Kidney (tissue), 14 donors: Measurements from ENCODE around the gene PRSS50. TPM values are rescaled to one million over a fixed set of nuclear protein-coding genes. Genes with fewer than 3 reads are reported as not detected.
A peak's percentile ranks its signal among the peaks of the same experiment; 100 is the strongest.

ENCODE experiments used
- DNase-seq, 5 donors: peaks; one replicate each; pipeline ENCODE4 v3.0.0-alpha.2; 2013 to 2020
- FAIRE-seq: peaks from 2 replicates; lab custom pipeline; 2012; peaks lifted over from hg19 to GRCh38; lab: Jason Lieb, UNC
- H3K27ac ChIP-seq, 2 donors: one replicate each; pipeline ENCODE4 v1.7.0; 2013; ENCODE audit warnings: low read depth in 2 of 2, low read length in 2 of 2, inconsistent platforms in 1 of 2
- H3K27me3 ChIP-seq: one replicate; pipeline ENCODE4 v1.7.1; 2013; ENCODE audit warnings: low read length, inconsistent platforms; ENCODE audit not compliant: control insufficient read depth, insufficient read depth
- H3K36me3 ChIP-seq, 3 donors: one replicate each; pipeline versions ENCODE4 v1.7.0 to v1.7.1; 2013; ENCODE audit warnings: low read length in 3 of 3, control low read depth in 1 of 3, inconsistent platforms in 1 of 3; ENCODE audit not compliant: insufficient read depth in 3 of 3, control insufficient read depth in 2 of 3
- H3K4me1 ChIP-seq, 3 donors: one replicate each; pipeline versions ENCODE4 v1.7.0 to v1.7.1; 2013; ENCODE audit warnings: low read length in 3 of 3, inconsistent platforms in 1 of 3, low read depth in 1 of 3; ENCODE audit not compliant: control insufficient read depth in 2 of 3, insufficient read depth in 2 of 3
- H3K4me3 ChIP-seq, 3 donors: one replicate each; pipeline versions ENCODE4 v1.7.0 to v1.8.1; 2013; ENCODE audit warnings: low read length in 3 of 3, control low read depth in 1 of 3, inconsistent platforms in 1 of 3
- H3K9ac ChIP-seq, 3 donors: one replicate each; pipeline versions ENCODE4 v1.7.0 to v1.7.1; 2013; ENCODE audit warnings: low read length in 3 of 3, control low read depth in 1 of 3, inconsistent platforms in 1 of 3
- H3K9me3 ChIP-seq, 3 donors: one replicate each; pipeline versions ENCODE4 v1.7.0 to v1.7.1; 2013; ENCODE audit warnings: low read length in 3 of 3, control low read depth in 1 of 3, inconsistent platforms in 1 of 3; ENCODE audit not compliant: control insufficient read depth in 2 of 3, insufficient read depth in 1 of 3
- intact Hi-C: fragments of 100-400 bp; cut with DNase I; formaldehyde crosslinking; loops from one replicate; pipeline ENCODE4 v1.11.1; 2022
- polyA plus RNA-seq: library from polyadenylated mRNA; stranded (reverse); fragments of 350-450 nt; fragmentation: Illumina TruSeq; extraction: RNeasy Lipid Tissue Mini Kit (QIAGEN cat#74804); gene quantifications from one replicate; pipeline ENCODE4 v1.2.3, GENCODE V29; 2014; ENCODE audit warnings: low read depth, low replicate concordance; ENCODE audit not compliant: insufficient read depth
- total RNA-seq: library from RNA; stranded (reverse); fragmentation: NEBNext Ultra II Directional; extraction: Animal tissue kit (Norgen Biotek cat#: 25700); gene quantifications from one replicate; pipeline ENCODE4 v1.2.1, GENCODE V29; 2021
- TF ChIP-seq, protein P1 (sequence below): IDR thresholded peaks from 3 replicates; pipeline ENCODE4 v1.5.1; 2012; ENCODE audit warnings: mild to moderate bottlenecking, moderate library complexity, borderline replicate concordance; ENCODE audit not compliant: insufficient read depth; ENCODE audit errors: extremely low read depth
- donor health status: control.
- donor health status: control.
- donor health status: control.
- donor health status: control.
- donor health status: control.
- donor health status: DM: yes; HTN: yes; CAD: no.
- donor health status: Normal renal cell carcinoma (clear cell type).

Gene PRSS50
- total and polyA plus RNA-seq, 2 donors from 2014 or later: 0.19 to 0.35 TPM

DNA sequence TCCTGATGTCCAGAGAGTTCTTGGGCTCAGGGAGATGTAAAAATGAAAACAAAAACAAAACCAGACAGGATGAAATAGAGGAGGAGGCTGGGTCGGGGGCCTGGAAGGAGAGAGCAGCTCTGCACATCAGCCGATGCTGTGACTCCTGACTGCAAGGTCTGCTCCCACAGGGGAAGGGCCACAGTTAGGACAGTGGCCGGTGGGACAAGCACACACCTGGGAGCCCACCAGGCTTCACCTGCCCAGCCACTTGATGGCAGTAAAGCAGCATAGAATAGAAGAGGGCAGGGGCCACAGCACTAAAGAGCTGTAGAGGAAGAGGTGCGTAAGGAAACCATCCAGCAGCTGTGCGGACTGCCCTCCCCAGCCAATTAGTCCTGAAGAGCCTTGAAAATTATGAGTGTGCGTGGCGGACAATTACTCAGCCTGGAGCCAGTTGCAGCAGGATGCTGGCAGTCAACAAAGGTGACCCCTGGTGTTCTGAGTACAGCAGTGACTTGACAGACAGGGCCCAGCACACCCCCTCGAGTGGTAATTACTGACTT, 54.0 kb downstream of the PRSS50 start:
- intact Hi-C loops: no loop called here
- FAIRE-seq (no peak), DNase-seq (peak in 4 of 5 donors; percentile 54 to 79 (median 64))
- no peak overlapping the region for H3K4me3 ChIP-seq
- no peak overlapping the region for H3K9ac ChIP-seq
- H3K27me3 ChIP-seq: no peaks in the 10 kb centered on the region
- H3K4me1 ChIP-seq: peaks cover 7 to 28% (median 8%) of the 10 kb centered on the region in 3 donors
- H3K27ac ChIP-seq: no peak overlapping the region
- H3K36me3 ChIP-seq: no peaks in the 10 kb centered on the region
- H3K9me3 ChIP-seq: no peaks in the 10 kb centered on the region
- TF ChIP-seq, protein P1, sequence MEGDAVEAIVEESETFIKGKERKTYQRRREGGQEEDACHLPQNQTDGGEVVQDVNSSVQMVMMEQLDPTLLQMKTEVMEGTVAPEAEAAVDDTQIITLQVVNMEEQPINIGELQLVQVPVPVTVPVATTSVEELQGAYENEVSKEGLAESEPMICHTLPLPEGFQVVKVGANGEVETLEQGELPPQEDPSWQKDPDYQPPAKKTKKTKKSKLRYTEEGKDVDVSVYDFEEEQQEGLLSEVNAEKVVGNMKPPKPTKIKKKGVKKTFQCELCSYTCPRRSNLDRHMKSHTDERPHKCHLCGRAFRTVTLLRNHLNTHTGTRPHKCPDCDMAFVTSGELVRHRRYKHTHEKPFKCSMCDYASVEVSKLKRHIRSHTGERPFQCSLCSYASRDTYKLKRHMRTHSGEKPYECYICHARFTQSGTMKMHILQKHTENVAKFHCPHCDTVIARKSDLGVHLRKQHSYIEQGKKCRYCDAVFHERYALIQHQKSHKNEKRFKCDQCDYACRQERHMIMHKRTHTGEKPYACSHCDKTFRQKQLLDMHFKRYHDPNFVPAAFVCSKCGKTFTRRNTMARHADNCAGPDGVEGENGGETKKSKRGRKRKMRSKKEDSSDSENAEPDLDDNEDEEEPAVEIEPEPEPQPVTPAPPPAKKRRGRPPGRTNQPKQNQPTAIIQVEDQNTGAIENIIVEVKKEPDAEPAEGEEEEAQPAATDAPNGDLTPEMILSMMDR: peak; percentile 4

DNA sequence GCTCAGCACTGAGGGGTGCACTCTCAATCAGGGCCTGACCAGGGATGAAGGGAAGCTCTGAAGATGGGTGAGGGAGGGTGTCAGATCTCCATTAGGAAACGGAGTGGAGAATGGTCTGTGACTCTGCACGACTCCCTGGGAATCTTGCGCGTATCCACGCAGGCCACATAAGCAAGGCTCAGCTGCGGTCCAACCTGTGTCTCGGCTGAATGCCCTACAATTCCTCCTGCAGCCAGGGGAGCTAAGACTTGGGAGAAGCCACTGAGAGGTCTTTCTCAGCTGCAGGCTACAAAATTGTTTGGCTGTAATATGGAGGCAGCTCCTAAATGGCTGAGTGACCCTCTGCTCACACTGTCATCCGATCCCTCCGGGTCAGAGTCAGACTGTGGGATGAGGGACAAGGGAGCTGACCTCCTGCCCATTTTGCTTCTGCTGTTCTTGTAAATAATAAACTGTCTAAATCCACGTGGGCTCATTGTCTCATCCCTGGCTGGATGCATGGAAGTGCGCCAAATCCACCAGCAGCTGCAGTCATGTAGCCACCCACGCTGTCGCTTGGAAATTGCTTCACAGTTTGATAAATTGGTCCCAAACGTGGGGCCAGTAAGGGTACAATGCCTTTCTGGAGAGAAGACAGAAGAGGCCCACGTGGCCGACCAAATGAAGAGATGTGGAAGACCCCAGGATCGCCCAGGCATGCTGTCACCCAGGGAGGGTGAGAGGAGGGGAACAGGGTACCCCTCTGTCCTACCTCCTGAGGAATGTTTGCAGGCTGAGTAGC, 54.7 kb downstream of the PRSS50 start:
- Histone ChIP-seq H3K4me3 (no peak overlapping the region), H3K4me1 (peaks cover 7 to 28% (median 8%) of the 10 kb centered on the region in 3 donors), H3K36me3 (no peaks in the 10 kb centered on the region), H3K27me3 (no peaks in the 10 kb centered on the region), H3K27ac (no peak overlapping the region), H3K9me3 (no peaks in the 10 kb centered on the region), H3K9ac (no peak overlapping the region)
- no peak for FAIRE-seq
- peak; percentile 74 to 93 (median 88) for DNase-seq
- TF ChIP-seq, protein P1: no peak
- intact Hi-C loops: no loop called here

Other genes starting within 250 kb of the PRSS50 start
- not detected for gene RTP3, start 219.9 kb downstream of the PRSS50 start, total RNA-seq
- 0.30 TPM for gene RTP3, start 219.9 kb downstream of the PRSS50 start, polyA plus RNA-seq
- gene LRRC2, start 151.6 kb downstream of the PRSS50 start, total RNA-seq: 7.5 TPM
- gene LRRC2, start 151.6 kb downstream of the PRSS50 start, polyA plus RNA-seq: 3.4 TPM
- 0.44 TPM for gene FAM240A, start 105.3 kb downstream of the PRSS50 start, total RNA-seq
- gene FAM240A, start 105.3 kb downstream of the PRSS50 start, polyA plus RNA-seq: not detected
- gene ALS2CL, start 24.2 kb downstream of the PRSS50 start, total RNA-seq: 78.9 TPM
- gene ALS2CL, start 24.2 kb downstream of the PRSS50 start, polyA plus RNA-seq: 43.0 TPM
- 0.79 TPM for gene TMIE, start 16.5 kb downstream of the PRSS50 start, total RNA-seq
- 1.3 TPM for gene TMIE, start 16.5 kb downstream of the PRSS50 start, polyA plus RNA-seq
- 41.3 TPM for gene MYL3, start 145.6 kb upstream of the PRSS50 start, total RNA-seq
- 81.9 TPM for gene MYL3, start 145.6 kb upstream of the PRSS50 start, polyA plus RNA-seq
- gene PTH1R, start 159.9 kb upstream of the PRSS50 start, total RNA-seq: 286 TPM
- gene PTH1R, start 159.9 kb upstream of the PRSS50 start, polyA plus RNA-seq: 1,885 TPM